Fibroblast of lung (primary cell): ENCODE data around the gene DOCK4. TPM values are rescaled to one million over a fixed set of nuclear protein-coding genes. Genes with fewer than 3 reads are reported as not detected.
A peak's percentile ranks its signal among the peaks of the same experiment; 100 is the strongest.

ENCODE experiments used
- DNase-seq, 2 donors: peaks; one replicate each; pipeline versions ENCODE4 v3.0.0 to v3.0.0-alpha.2; 2010; ENCODE audit warnings: low read depth in 2 of 2
- H2AFZ ChIP-seq: 2 replicates; pipeline ENCODE4 v1.5.1; 2012; ENCODE audit warnings: low read length, control low read depth, inconsistent platforms
- H3K27ac ChIP-seq: 2 replicates; pipeline ENCODE4 v1.5.1; 2011; ENCODE audit warnings: low read length, control low read depth; ENCODE audit not compliant: insufficient read depth
- H3K27me3 ChIP-seq: 2 replicates; pipeline ENCODE4 v1.5.1; 2011; ENCODE audit warnings: mild to moderate bottlenecking, low read length; ENCODE audit not compliant: control insufficient read depth, insufficient read depth
- H3K36me3 ChIP-seq: 2 replicates; pipeline ENCODE4 v1.5.1; 2011; ENCODE audit warnings: low read length; ENCODE audit not compliant: control insufficient read depth, insufficient read depth
- H3K4me1 ChIP-seq: 2 replicates; pipeline ENCODE4 v1.5.1; 2011; ENCODE audit warnings: low read length; ENCODE audit not compliant: control insufficient read depth, insufficient read depth; ENCODE audit errors: extremely low read depth
- H3K4me2 ChIP-seq: 2 replicates; pipeline ENCODE4 v1.5.1; 2011; ENCODE audit warnings: low read length, control low read depth; ENCODE audit not compliant: insufficient read depth; ENCODE audit errors: extremely low read depth
- H3K4me3 ChIP-seq, 4 experiments: fragments of 200-600 bp in 1 of 4; sonication (generic) in 1 of 4; replicated peaks in 1 of 4; 2 replicates each; pipeline ENCODE4 v1.5.1; 2011 to 2016; ENCODE audit warnings: low read length in 4 of 4, low read depth in 3 of 4, mild to moderate bottlenecking in 3 of 4, control low read depth in 2 of 4, inconsistent platforms in 1 of 4, mixed read lengths in 1 of 4; ENCODE audit not compliant: insufficient read depth in 1 of 4; ENCODE audit errors: control extremely low read depth in 1 of 4
- H3K79me2 ChIP-seq: 2 replicates; pipeline ENCODE4 v1.5.1; 2012; ENCODE audit warnings: mild to moderate bottlenecking, low read length, inconsistent platforms; ENCODE audit not compliant: control insufficient read depth, insufficient read depth
- H3K9ac ChIP-seq: 2 replicates; pipeline ENCODE4 v1.5.1; 2011; ENCODE audit warnings: mild to moderate bottlenecking, low read length, control low read depth; ENCODE audit not compliant: insufficient read depth
- H3K9me3 ChIP-seq: 2 replicates; pipeline ENCODE4 v1.5.1; 2012; ENCODE audit warnings: low read depth, low read length; ENCODE audit not compliant: control insufficient read depth, insufficient read depth
- H4K20me1 ChIP-seq: 2 replicates; pipeline ENCODE4 v1.5.1; 2011; ENCODE audit warnings: low read length; ENCODE audit not compliant: control insufficient read depth, insufficient read depth; ENCODE audit errors: extremely low read depth
- CTCF ChIP-seq, 2 donors: IDR thresholded peaks in 1 of 2; conservative IDR thresholded peaks in 1 of 2; 1 replicate in 1 of 2; 2 replicates in 1 of 2; pipeline ENCODE4 v1.5.1; 2011 to 2012; ENCODE audit warnings: low read length in 2 of 2, control low read depth in 1 of 2, inconsistent platforms in 1 of 2, low read depth in 1 of 2, mild to moderate bottlenecking in 1 of 2
- EZH2 ChIP-seq: IDR thresholded peaks from 2 replicates; pipeline ENCODE4 v1.5.1; 2012; ENCODE audit warnings: low read length, control low read depth, mild to moderate bottlenecking; ENCODE audit errors: missing control alignments
- polyA plus RNA-seq, 2 donors: library from polyadenylated mRNA; depleted of rRNA in 1 of 2; stranded (reverse) in 1 of 2; unstranded in 1 of 2; fragments of >200 nt; gene quantifications; 2 replicates each; pipeline ENCODE4 v1.2.1, GENCODE V29; 2011 to 2012; ENCODE audit warnings: missing spikeins in 1 of 2
- total RNA-seq: library from RNA; depleted of rRNA; stranded (reverse); fragments of >200 nt; gene quantifications from 2 replicates; pipeline ENCODE4 v1.2.1, GENCODE V29; 2014

The DOCK4 gene
- total and polyA plus RNA-seq, 2 donors (not counting 1 experiment from before 2014, with no cell fraction given): 20.8 to 39.3 TPM

GRCh38 chr7:112143136-112143535, 63.1 kb downstream of the DOCK4 start:
- TF ChIP-seq EZH2: no peak
- TF ChIP-seq CTCF (conservative IDR thresholded peaks at IDR 0.05 in 1 of 2, IDR thresholded peaks at IDR 0.05 in 1 of 2; ENCODE audit: low read depth in 1 of 2, low read length in 2 of 2): no peak
- Histone ChIP-seq H3K79me2 (peaks cover 5% of the 10 kb centered on the region), H3K27ac (peak overlapping the region; percentile 26), H3K4me3 (peak overlapping the region in 1 of 4 experiments; percentile 4), H3K9ac (no peak overlapping the region), H4K20me1 (no peaks in the 10 kb centered on the region), H3K27me3 (no peaks in the 10 kb centered on the region), H3K9me3 (no peaks in the 10 kb centered on the region), H3K4me1 (peaks cover 10% of the 10 kb centered on the region), H3K4me2 (peak overlapping the region; percentile 73), H2AFZ (no peak overlapping the region), H3K36me3 (no peaks in the 10 kb centered on the region)
- DNase-seq: peak in 1 of 2 donors; percentile 69

- Histone ChIP-seq H3K4me2 (no peak overlapping the region), H4K20me1 (no peaks in the 10 kb centered on the region), H2AFZ (no peak overlapping the region), H3K4me3 (no peak overlapping the region), H3K4me1 (peaks cover 10% of the 10 kb centered on the region), H3K9ac (no peak overlapping the region), H3K27me3 (no peaks in the 10 kb centered on the region), H3K36me3 (no peaks in the 10 kb centered on the region), H3K27ac (no peak overlapping the region), H3K9me3 (no peaks in the 10 kb centered on the region), H3K79me2 (peaks cover 7% of the 10 kb centered on the region)
- TF ChIP-seq EZH2: no peak
- no peak for TF ChIP-seq CTCF (conservative IDR thresholded peaks at IDR 0.05 in 1 of 2, IDR thresholded peaks at IDR 0.05 in 1 of 2; ENCODE audit: low read depth in 1 of 2, low read length in 2 of 2)
- no peak for DNase-seq
These were observed 65.6 kb downstream of the DOCK4 start for GRCh38 chr7:112140600-112140999.

- H3K4me1 ChIP-seq: peaks cover 4% of the 10 kb centered on the region
- H4K20me1 ChIP-seq: no peaks in the 10 kb centered on the region
- no peak overlapping the region for H2AFZ ChIP-seq
- no peaks in the 10 kb centered on the region for H3K36me3 ChIP-seq
- H3K4me3 ChIP-seq: no peak overlapping the region
- H3K9me3 ChIP-seq: no peaks in the 10 kb centered on the region
- H3K27me3 ChIP-seq: no peaks in the 10 kb centered on the region
- H3K4me2 ChIP-seq: no peak overlapping the region
- H3K9ac ChIP-seq: no peak overlapping the region
- peaks cover 7% of the 10 kb centered on the region for H3K79me2 ChIP-seq
- DNase-seq: no peak
- no peak overlapping the region for H3K27ac ChIP-seq
- TF ChIP-seq CTCF (conservative IDR thresholded peaks at IDR 0.05 in 1 of 2, IDR thresholded peaks at IDR 0.05 in 1 of 2; ENCODE audit: low read depth in 1 of 2, low read length in 2 of 2) (no peak), EZH2 (no peak)
These were observed 67.3 kb downstream of the DOCK4 start for GRCh38 chr7:112138938-112139337.
